ENCODE data around the gene C1orf116. TPM values are rescaled to one million over a fixed set of nuclear protein-coding genes. Genes with fewer than 3 reads are reported as not detected.

Gene C1orf116
- polyA plus RNA-seq, 1 of the 3 experiments (the other 2 are of a cell fraction): 0.02 TPM

DNA sequence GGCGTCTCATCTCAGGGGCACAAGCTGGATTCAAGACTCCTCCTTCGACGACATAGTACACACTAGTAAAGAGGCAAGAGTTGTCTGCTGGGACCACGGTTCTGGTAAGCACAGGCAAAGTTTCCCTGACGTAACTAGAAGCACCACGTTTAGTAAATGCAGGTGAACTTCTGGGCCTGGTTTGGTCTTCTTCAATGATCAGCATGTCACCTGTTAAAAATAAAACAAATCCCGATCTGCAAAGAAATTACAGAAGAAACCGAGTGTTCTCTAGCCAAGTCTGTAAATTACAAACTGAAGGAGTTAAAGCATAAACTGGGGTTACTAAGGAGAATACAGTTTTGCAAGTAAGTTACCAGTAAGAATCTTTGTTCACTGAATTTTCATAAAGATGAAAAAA lies 17.0 kb upstream of the C1orf116 start:
- H3K9me3 ChIP-seq: no peaks in the 10 kb centered on the region
- CTCF ChIA-PET: interaction anchor here (0.5 to 2.0 kb wide), 18 partner anchors 8 to 146 kb away, joined by 3 to 30 read pairs (median 5); partner anchors contain the start of gene C1orf116
- H3F3A ChIP-seq (replicated peaks; ENCODE audit: insufficient read depth): peaks cover 13% of the 10 kb centered on the region
- H3K27me3 ChIP-seq (ENCODE audit: insufficient read depth): no peaks in the 10 kb centered on the region
- no peak for TF ChIP-seq RCOR1 (IDR thresholded peaks at IDR 0.05; ENCODE audit: low read length)
- TF ChIP-seq, protein P1, sequence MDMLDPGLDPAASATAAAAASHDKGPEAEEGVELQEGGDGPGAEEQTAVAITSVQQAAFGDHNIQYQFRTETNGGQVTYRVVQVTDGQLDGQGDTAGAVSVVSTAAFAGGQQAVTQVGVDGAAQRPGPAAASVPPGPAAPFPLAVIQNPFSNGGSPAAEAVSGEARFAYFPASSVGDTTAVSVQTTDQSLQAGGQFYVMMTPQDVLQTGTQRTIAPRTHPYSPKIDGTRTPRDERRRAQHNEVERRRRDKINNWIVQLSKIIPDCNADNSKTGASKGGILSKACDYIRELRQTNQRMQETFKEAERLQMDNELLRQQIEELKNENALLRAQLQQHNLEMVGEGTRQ (IDR thresholded peaks at IDR 0.05; ENCODE audit: borderline replicate concordance, low read depth, low read length): no peak
- TF ChIP-seq SIN3A (IDR thresholded peaks at IDR 0.05; ENCODE audit: borderline replicate concordance, low read depth, low read length): no peak
- peak overlapping the region; percentile 96; the same call in 1 of the 2 replicates for H3K9ac ChIP-seq
- no peaks in the 10 kb centered on the region for H3K9me2 ChIP-seq
- H3K4me1 ChIP-seq (ENCODE audit: control insufficient read depth in 1 of 2, insufficient read depth in 2 of 2, low read depth in 1 of 2, low read length in 1 of 2): peaks cover 23 to 26% of the 10 kb centered on the region in 2 experiments
- DNase-seq: no peak
- H3K27ac ChIP-seq (ENCODE audit: low read depth in 2 of 2, low read length in 1 of 2): no peak overlapping the region
- H4K20me1 ChIP-seq (ENCODE audit: insufficient read depth): peaks cover 13% of the 10 kb centered on the region
- POLR2A ChIA-PET: no interaction called here
- peak overlapping the region; percentile 90 for H3K4me2 ChIP-seq
- 54% methylated on average over 8 of the region's 8 CpGs for WGBS (ENCODE audit: low lambda C conversion rate)
- H2AFZ ChIP-seq (ENCODE audit: low read depth): no peak overlapping the region
- peaks cover 39 to 48% of the 10 kb centered on the region in 2 experiments for H3K36me3 ChIP-seq (replicated peaks in 1 of 2; ENCODE audit: control insufficient read depth in 1 of 2, insufficient read depth in 2 of 2, low read length in 1 of 2)
- peaks cover 61% of the 10 kb centered on the region for H3K79me2 ChIP-seq (ENCODE audit: insufficient read depth)
- peak overlapping the region; percentile 77 to 97; a peak in 3 of 4 replicates for H3K4me3 ChIP-seq (ENCODE audit: low read depth in 2 of 2, low read length in 1 of 2)

DNA sequence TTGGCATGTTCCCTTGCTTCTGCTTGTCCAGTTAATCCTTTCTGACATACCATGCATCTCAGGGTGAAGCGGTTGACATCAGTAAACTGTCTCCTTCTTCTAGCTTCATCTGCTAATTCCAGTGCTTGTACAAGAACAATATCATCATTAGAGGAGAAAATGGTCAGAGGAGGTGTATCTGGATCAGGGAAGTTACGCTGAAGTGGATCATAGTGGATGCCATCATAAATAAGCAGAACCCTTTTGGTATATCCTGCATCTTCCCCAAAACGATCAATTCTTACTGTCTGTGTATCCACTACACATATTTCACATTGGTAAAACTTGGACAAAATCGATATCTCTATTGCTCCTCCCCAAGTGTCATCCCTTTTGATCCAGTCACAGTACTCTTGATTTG lies 16.5 kb upstream of the C1orf116 start:
- Histone ChIP-seq H3K9me3 (no peaks in the 10 kb centered on the region), H3K4me2 (peak overlapping the region; percentile 90; the same call in 1 of the 2 replicates), H2AFZ (ENCODE audit: low read depth) (no peak overlapping the region), H3K36me3 (replicated peaks in 1 of 2; ENCODE audit: control insufficient read depth in 1 of 2, insufficient read depth in 2 of 2, low read length in 1 of 2) (peaks cover 43 to 48% of the 10 kb centered on the region in 2 experiments), H3K27me3 (ENCODE audit: insufficient read depth) (no peaks in the 10 kb centered on the region), H3K9ac (no peak overlapping the region), H3K27ac (ENCODE audit: low read depth in 2 of 2, low read length in 1 of 2) (no peak overlapping the region), H3F3A (replicated peaks; ENCODE audit: insufficient read depth) (peaks cover 12% of the 10 kb centered on the region), H3K9me2 (no peaks in the 10 kb centered on the region), H4K20me1 (ENCODE audit: insufficient read depth) (peaks cover 13% of the 10 kb centered on the region), H3K79me2 (ENCODE audit: insufficient read depth) (peaks cover 62% of the 10 kb centered on the region), H3K4me1 (ENCODE audit: control insufficient read depth in 1 of 2, insufficient read depth in 2 of 2, low read depth in 1 of 2, low read length in 1 of 2) (peaks cover 23 to 26% of the 10 kb centered on the region in 2 experiments), H3K4me3 (ENCODE audit: low read depth in 2 of 2, low read length in 1 of 2) (no peak overlapping the region)
- CTCF ChIA-PET: interaction anchor here (0.7 to 2.0 kb wide), 10 partner anchors 9 to 146 kb away, joined by 3 to 30 read pairs (median 8); no protein-coding TSS in a partner anchor
- POLR2A ChIA-PET: no interaction called here
- no peak for TF ChIP-seq GATA2 (CRISPR knock-in tag; IDR thresholded peaks at IDR 0.05)
- no peak for TF ChIP-seq TAF1 (IDR thresholded peaks at IDR 0.05; ENCODE audit: borderline replicate concordance, low read depth, low read length)
- TF ChIP-seq MEF2A (IDR thresholded peaks at IDR 0.05; ENCODE audit: borderline replicate concordance, low read depth): no peak
- no peak for TF ChIP-seq NFIC (IDR thresholded peaks at IDR 0.05; ENCODE audit: borderline replicate concordance)
- no peak for TF ChIP-seq FOXM1 (IDR thresholded peaks at IDR 0.05; ENCODE audit: low read depth)
- no peak for TF ChIP-seq YY1 (IDR thresholded peaks at IDR 0.05; ENCODE audit: low read depth)
- 56% methylated on average over 4 of the region's 4 CpGs for WGBS (ENCODE audit: low lambda C conversion rate)
- no peak for DNase-seq

DNA sequence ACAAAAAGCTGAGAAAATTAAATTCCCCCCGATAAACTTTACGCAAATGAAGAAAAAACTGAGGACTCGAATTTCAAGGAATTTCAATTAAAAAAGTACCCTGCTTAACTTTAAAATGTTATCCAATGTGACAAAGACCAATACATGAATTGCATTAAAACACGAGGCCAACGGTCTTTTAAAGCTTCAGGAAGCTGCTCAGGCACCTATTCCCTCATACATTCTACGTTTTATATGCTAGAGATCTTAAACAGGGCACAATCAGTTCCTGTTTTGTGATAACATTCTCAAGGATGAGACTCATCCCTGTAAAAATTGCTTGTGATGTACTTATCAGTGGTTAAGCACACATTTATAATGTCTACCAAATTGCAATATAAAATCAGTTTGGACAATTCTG lies 15.5 kb upstream of the C1orf116 start:
- Histone ChIP-seq H3F3A (replicated peaks; ENCODE audit: insufficient read depth) (peaks cover 12% of the 10 kb centered on the region), H3K4me2 (no peak overlapping the region), H3K4me3 (ENCODE audit: low read depth in 2 of 2, low read length in 1 of 2) (no peak overlapping the region), H3K27ac (ENCODE audit: low read depth in 2 of 2, low read length in 1 of 2) (no peak overlapping the region), H3K27me3 (ENCODE audit: insufficient read depth) (no peaks in the 10 kb centered on the region), H3K4me1 (ENCODE audit: control insufficient read depth in 1 of 2, insufficient read depth in 2 of 2, low read depth in 1 of 2, low read length in 1 of 2) (peaks cover 19 to 26% of the 10 kb centered on the region in 2 experiments), H3K9ac (no peak overlapping the region), H3K9me2 (no peaks in the 10 kb centered on the region), H3K79me2 (ENCODE audit: insufficient read depth) (peaks cover 62% of the 10 kb centered on the region), H2AFZ (ENCODE audit: low read depth) (no peak overlapping the region), H3K9me3 (no peaks in the 10 kb centered on the region), H3K36me3 (replicated peaks in 1 of 2; ENCODE audit: control insufficient read depth in 1 of 2, insufficient read depth in 2 of 2, low read length in 1 of 2) (peaks cover 45 to 54% of the 10 kb centered on the region in 2 experiments), H4K20me1 (ENCODE audit: insufficient read depth) (peaks cover 13% of the 10 kb centered on the region)
- 89% methylated on average over 6 of the region's 6 CpGs for WGBS (ENCODE audit: low lambda C conversion rate)
- POLR2A ChIA-PET: no interaction called here
- CTCF ChIA-PET: interaction anchor here (1.1 to 1.9 kb wide), 4 partner anchors 21 to 42 kb away, joined by 3 to 8 read pairs (median 6); no protein-coding TSS in a partner anchor
- DNase-seq: no peak
- TF ChIP-seq TCF12 (IDR thresholded peaks at IDR 0.05) (no peak), RXRA (IDR thresholded peaks at IDR 0.05; ENCODE audit: borderline replicate concordance, low read depth) (no peak), SMC3 (IDR thresholded peaks at IDR 0.05; ENCODE audit: low read depth, low read length) (no peak), GATA2 (CRISPR knock-in tag; IDR thresholded peaks at IDR 0.05) (no peak)

Data from SK-N-SH (cell line).